ENCODE results near the gene ZFX. TPM values are rescaled to one million over a fixed set of nuclear protein-coding genes. Genes with fewer than 3 reads are reported as not detected.

The ZFX gene
- total RNA-seq, 1 donor from 2014 or later: 33.9 TPM

DNA sequence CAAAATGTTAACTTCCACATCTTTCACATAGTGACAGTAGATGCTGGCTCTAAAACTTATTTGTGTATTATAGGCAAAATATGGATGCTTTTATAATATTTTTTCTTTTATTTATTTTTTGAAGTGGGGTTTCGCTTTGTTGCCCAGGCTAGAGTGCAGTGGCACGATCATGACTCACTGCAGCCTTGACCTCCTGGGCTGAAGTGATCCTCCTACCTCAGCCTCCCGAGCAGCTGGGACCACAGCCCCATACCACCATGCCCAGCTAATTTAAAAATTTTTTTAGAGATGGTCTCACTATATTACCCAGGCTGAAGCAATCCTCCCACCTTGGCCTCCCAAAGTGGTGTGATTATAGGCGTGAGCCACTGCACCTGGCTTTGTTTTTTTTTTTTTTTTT, 48.6 kb downstream of the ZFX start:
- no peak for TF ChIP-seq CTCF (IDR thresholded peaks at IDR 0.05; ENCODE audit: partially characterized antibody, unreplicated experiment)
- peaks cover 8% of the 10 kb centered on the region for H3K9me3 Mint-ChIP-seq (ENCODE audit: unreplicated experiment)
- no peaks in the 10 kb centered on the region for H3K36me3 Mint-ChIP-seq (ENCODE audit: unreplicated experiment)
- no peak overlapping the region for H3K27ac Mint-ChIP-seq (ENCODE audit: unreplicated experiment)
- H3K4me1 Mint-ChIP-seq (ENCODE audit: low read depth, unreplicated experiment): peaks cover 10% of the 10 kb centered on the region
- no peak overlapping the region for H3K4me3 Mint-ChIP-seq (ENCODE audit: unreplicated experiment)
- H3K27me3 Mint-ChIP-seq (ENCODE audit: unreplicated experiment): peaks cover 4% of the 10 kb centered on the region
- DNase-seq: no peak

GRCh38 chrX:24200133-24200532, 50.6 kb downstream of the ZFX start:
- no peak for DNase-seq
- peaks cover 6% of the 10 kb centered on the region for H3K27me3 Mint-ChIP-seq (ENCODE audit: unreplicated experiment)
- H3K27ac Mint-ChIP-seq (ENCODE audit: unreplicated experiment): peak overlapping the region; percentile 5
- H3K9me3 Mint-ChIP-seq (ENCODE audit: unreplicated experiment): peaks cover 9% of the 10 kb centered on the region
- no peak for TF ChIP-seq CTCF (IDR thresholded peaks at IDR 0.05; ENCODE audit: partially characterized antibody, unreplicated experiment)
- H3K36me3 Mint-ChIP-seq (ENCODE audit: unreplicated experiment): no peaks in the 10 kb centered on the region
- H3K4me3 Mint-ChIP-seq (ENCODE audit: unreplicated experiment): no peak overlapping the region
- H3K4me1 Mint-ChIP-seq (ENCODE audit: low read depth, unreplicated experiment): peaks cover 6% of the 10 kb centered on the region

DNA sequence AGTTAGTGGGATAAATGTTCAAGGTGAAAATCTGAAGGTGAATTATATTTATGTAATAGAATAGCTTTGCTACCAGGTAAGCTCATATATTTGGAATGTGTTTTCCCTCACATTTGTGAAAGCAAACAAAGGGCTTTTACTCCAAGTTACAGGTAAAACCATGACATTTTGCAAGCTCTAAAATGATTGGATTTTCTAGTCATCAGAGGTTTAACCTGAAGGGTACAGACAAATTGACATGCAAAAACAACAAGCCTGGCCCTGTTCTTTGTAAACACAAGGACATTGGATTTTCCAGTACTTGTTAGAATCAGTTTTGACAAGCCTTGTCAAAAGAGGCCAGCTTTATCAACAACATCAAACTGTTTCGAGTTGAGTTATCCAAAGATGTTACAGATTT, 51.7 kb downstream of the ZFX start:
- Mint-ChIP-seq H3K4me3 (ENCODE audit: unreplicated experiment) (no peak overlapping the region), H3K36me3 (ENCODE audit: unreplicated experiment) (no peaks in the 10 kb centered on the region), H3K9me3 (ENCODE audit: unreplicated experiment) (peaks cover 9% of the 10 kb centered on the region), H3K27me3 (ENCODE audit: unreplicated experiment) (peaks cover 6% of the 10 kb centered on the region), H3K4me1 (ENCODE audit: low read depth, unreplicated experiment) (peaks cover 6% of the 10 kb centered on the region), H3K27ac (ENCODE audit: unreplicated experiment) (no peak overlapping the region)
- DNase-seq: no peak
- no peak for TF ChIP-seq CTCF (IDR thresholded peaks at IDR 0.05; ENCODE audit: partially characterized antibody, unreplicated experiment)

DNA sequence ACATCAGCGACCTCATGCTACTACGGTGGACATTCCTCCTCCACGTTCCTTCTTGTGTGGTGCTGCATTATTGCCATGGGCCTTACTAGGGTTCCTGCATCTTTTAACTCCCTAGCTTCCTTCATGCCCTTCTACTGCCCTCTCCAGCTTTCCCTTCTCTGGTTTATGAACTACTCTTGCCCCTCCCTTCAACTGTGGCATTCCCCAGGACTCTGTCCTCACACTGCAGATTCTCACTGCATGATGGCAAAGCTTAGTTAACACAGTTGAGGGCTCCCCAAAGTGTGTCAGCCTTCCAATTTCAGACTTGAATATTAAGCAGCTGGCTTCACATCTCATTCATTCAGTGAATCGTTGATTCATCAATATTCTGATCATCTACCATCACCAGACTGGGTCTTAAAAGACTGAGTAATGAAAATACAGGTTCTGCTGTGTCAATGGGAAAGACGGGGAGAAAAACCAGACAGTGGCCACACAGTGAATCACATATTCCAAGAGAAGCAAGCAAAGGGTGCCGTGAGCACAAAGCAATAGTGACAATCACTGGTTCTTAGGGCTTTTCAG, 53.0 kb downstream of the ZFX start:
- Mint-ChIP-seq H3K27ac (ENCODE audit: unreplicated experiment) (no peak overlapping the region), H3K4me3 (ENCODE audit: unreplicated experiment) (no peak overlapping the region), H3K4me1 (ENCODE audit: low read depth, unreplicated experiment) (peaks cover 6% of the 10 kb centered on the region), H3K27me3 (ENCODE audit: unreplicated experiment) (peaks cover 6% of the 10 kb centered on the region), H3K36me3 (ENCODE audit: unreplicated experiment) (no peaks in the 10 kb centered on the region), H3K9me3 (ENCODE audit: unreplicated experiment) (peaks cover 9% of the 10 kb centered on the region)
- no peak for TF ChIP-seq CTCF (IDR thresholded peaks at IDR 0.05; ENCODE audit: partially characterized antibody, unreplicated experiment)
- no peak for DNase-seq

- no peak for DNase-seq
- H3K4me1 Mint-ChIP-seq (ENCODE audit: low read depth, unreplicated experiment): peaks cover 6% of the 10 kb centered on the region
- H3K27me3 Mint-ChIP-seq (ENCODE audit: unreplicated experiment): peaks cover 6% of the 10 kb centered on the region
- no peaks in the 10 kb centered on the region for H3K36me3 Mint-ChIP-seq (ENCODE audit: unreplicated experiment)
- no peak for TF ChIP-seq CTCF (IDR thresholded peaks at IDR 0.05; ENCODE audit: partially characterized antibody, unreplicated experiment)
- H3K27ac Mint-ChIP-seq (ENCODE audit: unreplicated experiment): no peak overlapping the region
- peaks cover 9% of the 10 kb centered on the region for H3K9me3 Mint-ChIP-seq (ENCODE audit: unreplicated experiment)
- H3K4me3 Mint-ChIP-seq (ENCODE audit: unreplicated experiment): no peak overlapping the region
Observed at GRCh38 chrX:24203072-24203808, 53.7 kb downstream of the ZFX start.
